Ishikawa (cell line): ENCODE results near the gene RPL15.

Source experiments
- CEBPB ChIP-seq: IDR thresholded peaks from 2 replicates; pipeline ENCODE4 v1.6.1; 2012
- CREB1 ChIP-seq: IDR thresholded peaks from 2 replicates; pipeline ENCODE4 v1.6.1; 2012; ENCODE audit warnings: low read depth
- EGR1 ChIP-seq: IDR thresholded peaks from 2 replicates; pipeline ENCODE4 v1.6.1; 2012
- EP300 ChIP-seq: IDR thresholded peaks from 2 replicates; pipeline ENCODE4 v1.6.1; 2012; ENCODE audit warnings: borderline replicate concordance
- FOXM1 ChIP-seq: IDR thresholded peaks from 2 replicates; pipeline ENCODE4 v1.6.1; 2012; ENCODE audit warnings: low read depth, borderline replicate concordance
- MAX ChIP-seq: IDR thresholded peaks from 2 replicates; pipeline ENCODE4 v1.6.1; 2012
- NFIC ChIP-seq: IDR thresholded peaks from 2 replicates; pipeline ENCODE4 v1.6.1; 2012
- RAD21 ChIP-seq: IDR thresholded peaks from 2 replicates; pipeline ENCODE4 v1.6.1; 2012; ENCODE audit warnings: low read depth
- REST ChIP-seq: IDR thresholded peaks from 2 replicates; pipeline ENCODE4 v1.6.1; 2012; ENCODE audit warnings: low read depth, mild to moderate bottlenecking
- TAF1 ChIP-seq: IDR thresholded peaks from 2 replicates; pipeline ENCODE4 v1.6.1; 2012; ENCODE audit warnings: low read depth, mild to moderate bottlenecking
- TCF12 ChIP-seq: IDR thresholded peaks from 2 replicates; pipeline ENCODE4 v1.6.1; 2012; ENCODE audit warnings: low read depth
- TEAD4 ChIP-seq: IDR thresholded peaks from 2 replicates; pipeline ENCODE4 v1.6.1; 2012
- USF1 ChIP-seq: IDR thresholded peaks from 2 replicates; pipeline ENCODE4 v1.6.1; 2012
- YY1 ChIP-seq: IDR thresholded peaks from 2 replicates; pipeline ENCODE4 v1.6.1; 2012; ENCODE audit warnings: low read depth
- ZBTB7A ChIP-seq: IDR thresholded peaks from 2 replicates; pipeline ENCODE4 v1.6.1; 2012; ENCODE audit warnings: low read depth

The RPL15 gene

GRCh38 chr3:23872330-23872729 is 44.6 kb upstream of the RPL15 start:
- TF ChIP-seq EGR1 (no peak), CEBPB (no peak), USF1 (no peak), ZBTB7A (no peak), YY1 (no peak), FOXM1 (no peak), REST (no peak), CREB1 (no peak), MAX (no peak), EP300 (no peak), TEAD4 (no peak), TAF1 (no peak), RAD21 (no peak), NFIC (no peak), TCF12 (no peak)

- TF ChIP-seq CEBPB (0 out of 2 replicates have a peak, but pooled peaks have one; percentile 7), NFIC (no peak)
These were observed 43.0 kb upstream of the RPL15 start for GRCh38 chr3:23873941-23874340.

- TF ChIP-seq ZBTB7A (no peak), TEAD4 (no peak), REST (no peak), TAF1 (no peak), TCF12 (no peak), CREB1 (no peak)
These were observed 42.4 kb upstream of the RPL15 start for GRCh38 chr3:23874359-23875112.

GRCh38 chr3:23875113-23875725 is 41.7 kb upstream of the RPL15 start:
- no peak for TF ChIP-seq CEBPB
- no peak for TF ChIP-seq ZBTB7A
- no peak for TF ChIP-seq CREB1
- TF ChIP-seq TCF12, result no peak
- TF ChIP-seq YY1, result no peak
- TF ChIP-seq RAD21, result no peak
- TF ChIP-seq FOXM1, result no peak
- no peak for TF ChIP-seq EP300
- TF ChIP-seq MAX, result no peak
- TF ChIP-seq EGR1, result no peak
- no peak for TF ChIP-seq TEAD4
- TF ChIP-seq REST, result no peak
- no peak for TF ChIP-seq TAF1
- no peak for TF ChIP-seq NFIC
- no peak for TF ChIP-seq USF1

- TF ChIP-seq MAX, result no peak
- no peak for TF ChIP-seq TEAD4
- TF ChIP-seq YY1, result no peak
- TF ChIP-seq USF1, result no peak
- no peak for TF ChIP-seq REST
- TF ChIP-seq CREB1, result no peak
- no peak for TF ChIP-seq EP300
- TF ChIP-seq CEBPB, result no peak
These were observed 40.0 kb upstream of the RPL15 start for GRCh38 chr3:23876923-23877322.
